GM18951 (cell line): Measurements from ENCODE around the gene DCLRE1A.
"Not testable (repeated sequence)": the region's sequence is repeated elsewhere in the genome, so short reads cannot be mapped to it uniquely, and the experiment has no call there.

Experiments used
- POLR2A ChIP-seq: IDR thresholded peaks from 4 replicates; pipeline ENCODE4 v1.6.1; 2011; ENCODE audit warnings: mild to moderate bottlenecking; ENCODE audit not compliant: insufficient read length, insufficient read depth; ENCODE audit errors: extremely low read depth
- in situ Hi-C: fragments of 300-500 bp; cut with MboI; formaldehyde crosslinking; loops from one replicate; pipeline ENCODE4 v1.12.0; 2022; ENCODE audit warnings: low sequenced_read_pairs, mixed read lengths, inconsistent platforms; ENCODE audit not compliant: unreplicated experiment

Gene DCLRE1A

GRCh38 chr10:113849140-113849803 is 4.6 kb downstream of the DCLRE1A start:
- in situ Hi-C loops, result no loop called here
- no peak for TF ChIP-seq POLR2A

- in situ Hi-C loops, result no loop called here
- no peak for TF ChIP-seq POLR2A
These were observed 7.8 kb downstream of the DCLRE1A start for GRCh38 chr10:113846036-113846435.

GRCh38 chr10:113843972-113844485 is 9.9 kb downstream of the DCLRE1A start:
- in situ Hi-C loops, result no loop called here
- no peak for TF ChIP-seq POLR2A

GRCh38 chr10:113842171-113842570 is 11.7 kb downstream of the DCLRE1A start:
- TF ChIP-seq POLR2A, result no peak
- in situ Hi-C loops, result no loop called here

- in situ Hi-C loops, result not testable (repeated sequence)
These were observed 25.3 kb downstream of the DCLRE1A start for GRCh38 chr10:113828567-113828966.

GRCh38 chr10:113825791-113826190 is 28.1 kb downstream of the DCLRE1A start:
- in situ Hi-C loops, result no loop called here
- TF ChIP-seq POLR2A, result no peak

- TF ChIP-seq POLR2A, result no peak
- in situ Hi-C loops, result no loop called here
These were observed 30.5 kb downstream of the DCLRE1A start for GRCh38 chr10:113823389-113823788.

GRCh38 chr10:113822174-113822573 is 31.7 kb downstream of the DCLRE1A start:
- in situ Hi-C loops, result no loop called here

GRCh38 chr10:113821306-113821705 is 32.6 kb downstream of the DCLRE1A start:
- in situ Hi-C loops, result not testable (repeated sequence)

More at GRCh38 chr10:113822174-113822573, 31.7 kb downstream of the DCLRE1A start:
- no peak for TF ChIP-seq POLR2A

- in situ Hi-C loops, result no loop called here
- no peak for TF ChIP-seq POLR2A
These were observed 33.4 kb downstream of the DCLRE1A start for GRCh38 chr10:113820507-113820906.

- in situ Hi-C loops, result no loop called here
- no peak for TF ChIP-seq POLR2A
These were observed 33.9 kb downstream of the DCLRE1A start for GRCh38 chr10:113819989-113820388.

- in situ Hi-C loops, result not testable (repeated sequence)
These were observed 39.2 kb downstream of the DCLRE1A start for GRCh38 chr10:113814700-113815099.

- in situ Hi-C loops, result loop anchor here (5.0 kb wide), 1 partner anchor 294 kb away; no protein-coding TSS in a partner anchor
- TF ChIP-seq POLR2A, result no peak
These were observed 45.7 kb downstream of the DCLRE1A start for GRCh38 chr10:113808168-113808567.

- in situ Hi-C loops, result loop anchor here (5.0 kb wide), 1 partner anchor 296 kb away; no protein-coding TSS in a partner anchor
- no peak for TF ChIP-seq POLR2A
These were observed 47.4 kb downstream of the DCLRE1A start for GRCh38 chr10:113806503-113806902.

- no peak for TF ChIP-seq POLR2A
- in situ Hi-C loops, result no loop called here
These were observed 50.9 kb downstream of the DCLRE1A start for GRCh38 chr10:113802997-113803396.
